HG03378 (cell line): Measurements from ENCODE around the gene BLOC1S3.
A peak's percentile ranks its signal among the peaks of the same experiment; 100 is the strongest.

Experiments used
- ATAC-seq: cut with Tn5 transposase; IDR thresholded peaks from one replicate; pipeline ENCODE4 v1.9.1; 2021; ENCODE audit warnings: mild to moderate bottlenecking, moderate library complexity; ENCODE audit not compliant: unreplicated experiment

Gene BLOC1S3, protein sequence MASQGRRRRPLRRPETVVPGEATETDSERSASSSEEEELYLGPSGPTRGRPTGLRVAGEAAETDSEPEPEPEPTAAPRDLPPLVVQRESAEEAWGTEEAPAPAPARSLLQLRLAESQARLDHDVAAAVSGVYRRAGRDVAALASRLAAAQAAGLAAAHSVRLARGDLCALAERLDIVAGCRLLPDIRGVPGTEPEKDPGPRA

DNA sequence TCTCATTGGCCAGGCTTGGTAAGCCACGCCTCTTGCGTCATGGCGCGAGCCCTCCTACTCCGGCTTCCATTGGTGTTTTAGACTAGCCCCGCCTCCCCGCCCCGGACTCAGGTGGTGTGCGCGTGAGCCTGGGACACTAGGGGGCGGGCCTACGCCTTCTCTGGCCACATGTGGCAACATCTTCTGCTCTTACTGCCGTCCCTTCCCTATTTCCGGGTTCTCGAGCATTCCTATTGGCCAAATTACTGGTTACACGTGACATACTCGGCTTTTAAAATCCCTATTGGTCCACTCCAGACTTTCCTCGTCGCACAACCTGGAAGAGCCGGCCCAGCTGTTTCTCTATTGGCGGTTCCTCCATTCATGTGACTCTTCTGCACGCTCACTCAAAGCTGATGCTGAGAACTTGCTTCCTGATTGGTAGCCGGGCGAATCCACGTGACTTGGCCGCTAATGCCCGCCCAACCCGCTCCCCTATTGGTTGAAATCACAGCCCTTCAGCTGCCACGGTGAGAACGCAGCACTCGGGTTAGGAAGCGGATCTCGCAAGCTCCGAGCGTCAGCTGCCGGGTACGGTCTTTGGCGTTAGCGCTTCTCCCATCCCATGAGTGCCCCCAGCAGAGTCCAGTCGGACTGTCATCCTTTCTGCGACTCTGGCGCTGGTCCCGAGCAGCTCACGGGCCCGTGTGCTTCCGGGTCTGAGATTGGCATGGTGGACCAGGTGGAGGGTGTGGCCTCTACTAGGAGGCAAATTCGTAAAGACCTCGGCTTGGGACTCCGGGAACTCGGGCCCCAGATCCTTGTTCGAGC lies at the start of gene BLOC1S3:
Gene BLOC1S3 (plus strand): TSS at position 523 of the 810 bp plus-strand sequence. CDS start 513 bp downstream, outside the sequence.
- ATAC-seq, result peak; percentile 83

DNA sequence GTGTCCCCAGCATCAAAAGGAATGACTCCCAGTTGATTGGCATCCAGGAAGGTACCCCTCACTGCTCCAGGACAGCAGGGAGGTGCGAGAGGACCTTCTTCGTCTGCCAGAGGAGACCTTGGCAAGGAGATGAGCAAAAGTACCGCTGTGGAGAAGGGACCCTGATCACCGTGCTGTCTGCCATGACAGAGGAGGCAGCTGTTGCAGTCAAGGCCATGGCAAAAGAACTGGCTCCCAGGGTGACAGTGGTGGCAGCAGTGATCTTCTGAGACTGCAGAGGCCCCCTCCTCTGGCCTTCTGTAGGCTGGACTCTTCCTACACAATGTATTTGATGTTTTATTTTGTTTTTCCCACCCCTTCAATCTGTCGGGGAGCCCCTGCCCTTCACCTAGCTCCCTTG lies 49.8 kb upstream of the BLOC1S3 start:
- no peak for ATAC-seq

DNA sequence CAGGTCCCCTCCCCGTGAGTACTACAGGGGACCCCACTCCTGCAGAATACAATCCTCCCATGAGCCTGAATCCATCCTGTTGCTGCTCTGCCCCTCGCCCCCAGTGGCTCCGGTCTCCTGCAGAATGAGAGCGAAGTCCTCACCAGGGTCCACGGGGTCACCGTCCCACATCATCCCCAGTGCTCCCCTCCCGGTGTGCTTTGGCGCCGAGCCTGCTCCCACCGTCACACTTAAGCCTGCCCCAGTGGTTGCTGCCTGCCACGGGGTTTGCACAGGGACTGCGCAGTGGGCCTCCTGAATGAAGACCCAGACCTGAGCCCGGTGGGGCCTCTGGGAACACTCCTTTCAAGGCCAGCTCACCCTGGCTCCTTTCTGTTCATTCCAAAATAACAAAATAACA lies 48.3 kb upstream of the BLOC1S3 start:
- no peak for ATAC-seq

DNA sequence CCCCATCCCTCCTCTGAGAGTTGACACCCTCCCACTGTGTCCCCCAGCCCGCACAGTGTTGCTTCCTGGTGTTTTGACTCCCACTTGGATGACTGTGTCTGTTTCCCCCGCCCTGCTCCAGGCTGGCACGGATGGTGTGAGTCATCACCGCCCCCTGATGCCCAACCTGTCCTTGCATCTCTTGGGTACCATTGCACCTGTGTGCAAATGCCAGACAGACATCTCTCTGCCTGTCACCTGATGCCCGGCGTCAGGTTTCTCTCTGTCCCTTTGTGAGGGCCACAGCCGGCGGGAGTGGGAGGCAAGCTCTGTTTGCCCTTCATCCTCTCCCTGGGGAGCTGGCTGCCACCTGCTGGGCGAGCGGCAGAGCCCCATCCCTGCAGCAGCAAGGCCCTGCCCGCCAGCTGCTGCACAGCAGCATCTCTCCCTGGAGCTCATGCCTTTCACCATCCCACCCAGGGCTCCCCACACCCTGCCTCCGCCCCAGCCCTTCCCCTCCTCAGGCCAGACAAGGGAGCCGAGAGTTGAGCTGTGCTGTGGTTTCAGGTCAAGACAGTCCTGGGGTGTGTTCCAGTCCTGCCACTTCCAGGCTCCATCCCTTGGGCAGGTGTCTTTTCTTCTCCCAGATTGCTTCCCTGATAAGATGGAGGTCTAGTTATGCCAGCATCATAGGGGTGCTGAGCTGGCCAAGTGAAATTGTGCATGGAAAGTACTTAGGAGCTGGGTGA lies 47.5 kb upstream of the BLOC1S3 start:
- no peak for ATAC-seq

DNA sequence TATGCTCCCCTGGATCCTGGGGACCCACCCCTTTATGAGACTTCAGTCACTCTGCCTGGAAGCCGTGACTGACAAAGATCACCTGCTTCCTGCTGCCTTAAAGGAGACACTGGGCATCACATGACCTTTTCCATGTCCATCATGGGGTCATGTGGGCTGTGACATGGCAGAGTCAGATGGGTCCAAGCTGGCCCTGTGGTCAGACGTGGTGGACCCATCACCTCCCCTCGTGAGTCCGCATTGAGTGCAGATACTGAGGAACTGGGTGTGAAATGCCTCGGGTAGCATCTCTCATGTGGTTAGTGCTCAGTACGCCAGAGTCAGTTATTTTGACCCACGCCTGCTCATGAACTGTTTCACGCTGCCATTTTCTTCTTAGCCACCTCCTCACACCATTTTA lies 44.9 kb upstream of the BLOC1S3 start:
- no peak for ATAC-seq

DNA sequence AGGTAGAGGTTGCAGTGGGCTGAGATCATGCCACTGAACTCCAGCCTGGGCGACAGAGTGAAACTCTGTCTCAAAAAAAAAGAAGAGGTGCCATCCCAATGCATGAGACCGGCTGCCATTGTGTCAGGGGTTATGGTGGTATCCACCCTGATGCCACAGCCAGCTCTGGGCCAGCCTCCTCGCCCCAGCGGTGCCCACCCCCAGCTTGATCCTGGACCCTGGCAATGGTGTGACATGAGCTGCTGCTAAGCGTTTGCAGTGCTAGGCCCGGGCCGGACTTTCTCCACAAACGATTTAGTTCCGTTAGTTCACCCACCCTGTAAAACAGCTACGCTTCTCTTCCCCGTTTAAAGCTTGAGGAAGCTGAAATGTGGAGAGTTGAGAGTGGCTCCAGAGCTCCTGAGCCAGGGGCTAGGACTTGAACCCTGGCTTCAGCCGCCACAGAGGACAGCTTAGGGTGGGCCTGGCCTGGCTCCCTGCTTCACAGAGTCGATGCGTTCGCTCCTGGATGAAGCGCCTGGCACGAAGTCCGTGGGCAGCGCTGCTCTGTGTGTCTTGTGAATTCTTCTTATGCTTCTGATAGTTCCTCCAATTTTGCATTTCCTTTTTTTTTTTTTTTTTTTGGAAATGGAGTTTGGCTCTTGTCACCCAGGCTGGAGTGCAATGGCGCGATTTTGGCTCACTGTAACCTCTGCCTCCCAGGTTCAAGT lies 43.3 kb upstream of the BLOC1S3 start:
- ATAC-seq, result no peak

DNA sequence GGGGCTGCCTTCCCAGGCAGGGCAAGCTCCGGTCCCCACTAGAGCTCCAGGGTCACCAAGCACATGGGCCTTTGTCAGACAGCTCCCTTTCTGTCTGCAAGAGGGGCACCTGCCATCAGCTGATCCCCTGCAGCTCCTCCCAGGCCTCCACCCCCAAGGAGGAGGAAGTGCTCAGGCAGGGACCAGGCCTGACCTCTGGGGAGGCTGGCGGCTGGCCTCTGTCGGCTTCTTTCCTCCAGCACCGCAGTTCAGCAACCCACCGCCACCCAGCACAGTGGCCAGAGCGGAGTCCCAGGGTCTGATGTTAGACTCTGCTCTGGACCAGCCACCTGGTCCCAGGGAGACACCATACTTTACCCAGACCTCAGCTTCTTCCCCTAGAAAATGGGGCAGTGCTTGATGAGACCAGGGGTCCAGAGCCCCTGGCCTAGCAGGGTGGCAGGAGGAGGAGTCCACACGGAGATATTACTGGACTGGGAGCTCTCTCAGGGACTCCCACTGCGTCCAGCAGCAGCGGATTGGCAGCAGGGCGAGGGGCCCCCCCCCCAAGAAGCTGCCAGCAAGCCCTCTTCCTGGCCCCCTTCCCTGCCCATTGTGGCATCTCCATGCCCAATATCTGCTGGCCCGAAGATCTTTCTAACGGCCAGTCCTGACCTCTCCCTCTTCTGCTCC lies 41.9 kb upstream of the BLOC1S3 start:
- no peak for ATAC-seq

DNA sequence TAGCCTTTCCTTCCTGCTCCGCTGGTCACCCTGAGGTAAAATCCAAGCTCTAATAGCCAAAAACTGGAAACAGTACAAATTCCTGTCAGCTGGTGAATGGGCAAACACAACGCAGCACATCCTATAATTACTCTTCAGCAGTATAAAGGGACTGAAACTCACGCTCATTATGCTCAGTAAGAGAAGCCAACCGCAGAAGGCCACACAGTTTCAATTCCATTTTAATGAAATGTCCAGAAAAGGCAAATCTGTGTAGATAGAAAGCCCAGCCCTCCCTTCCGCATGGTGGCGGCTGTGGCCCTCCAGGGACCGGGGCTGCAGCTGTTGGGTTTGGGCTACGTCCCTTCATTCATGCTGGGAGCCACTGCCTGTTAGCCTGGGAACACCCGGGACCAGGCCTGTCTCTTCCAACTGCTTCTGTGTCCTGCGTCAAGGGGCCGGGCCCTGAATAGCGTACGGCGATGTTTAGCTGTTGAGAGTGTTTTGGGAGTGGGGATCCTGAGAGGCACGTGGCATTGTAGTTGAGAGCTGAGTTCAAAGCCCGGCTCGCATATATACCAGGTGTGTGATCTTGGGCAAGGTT lies 41.3 kb upstream of the BLOC1S3 start:
- peak; percentile 71 for ATAC-seq

DNA sequence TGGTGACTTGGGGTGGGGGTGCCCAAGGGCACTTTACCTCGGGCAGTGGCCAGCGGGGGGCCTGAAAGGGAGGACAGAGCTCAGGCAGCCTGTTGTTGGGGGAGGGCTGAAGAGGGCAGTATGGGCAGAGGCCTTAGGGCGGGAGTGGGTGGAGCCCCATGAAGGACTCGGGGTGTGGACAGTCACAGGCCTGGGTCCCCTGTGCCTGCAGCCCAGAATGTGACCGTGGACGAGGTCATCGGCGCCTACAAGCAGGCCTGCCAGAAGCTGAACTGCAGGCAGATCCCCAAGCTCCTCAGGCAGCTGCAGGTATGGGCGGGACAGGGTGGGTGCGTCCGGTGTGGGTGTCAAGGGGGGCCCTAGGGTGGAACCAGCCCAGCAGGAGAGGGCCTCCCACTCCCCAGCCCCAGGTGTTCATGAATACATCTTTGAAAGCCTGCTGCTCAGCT lies 40.3 kb upstream of the BLOC1S3 start:
- ATAC-seq, result no peak

DNA sequence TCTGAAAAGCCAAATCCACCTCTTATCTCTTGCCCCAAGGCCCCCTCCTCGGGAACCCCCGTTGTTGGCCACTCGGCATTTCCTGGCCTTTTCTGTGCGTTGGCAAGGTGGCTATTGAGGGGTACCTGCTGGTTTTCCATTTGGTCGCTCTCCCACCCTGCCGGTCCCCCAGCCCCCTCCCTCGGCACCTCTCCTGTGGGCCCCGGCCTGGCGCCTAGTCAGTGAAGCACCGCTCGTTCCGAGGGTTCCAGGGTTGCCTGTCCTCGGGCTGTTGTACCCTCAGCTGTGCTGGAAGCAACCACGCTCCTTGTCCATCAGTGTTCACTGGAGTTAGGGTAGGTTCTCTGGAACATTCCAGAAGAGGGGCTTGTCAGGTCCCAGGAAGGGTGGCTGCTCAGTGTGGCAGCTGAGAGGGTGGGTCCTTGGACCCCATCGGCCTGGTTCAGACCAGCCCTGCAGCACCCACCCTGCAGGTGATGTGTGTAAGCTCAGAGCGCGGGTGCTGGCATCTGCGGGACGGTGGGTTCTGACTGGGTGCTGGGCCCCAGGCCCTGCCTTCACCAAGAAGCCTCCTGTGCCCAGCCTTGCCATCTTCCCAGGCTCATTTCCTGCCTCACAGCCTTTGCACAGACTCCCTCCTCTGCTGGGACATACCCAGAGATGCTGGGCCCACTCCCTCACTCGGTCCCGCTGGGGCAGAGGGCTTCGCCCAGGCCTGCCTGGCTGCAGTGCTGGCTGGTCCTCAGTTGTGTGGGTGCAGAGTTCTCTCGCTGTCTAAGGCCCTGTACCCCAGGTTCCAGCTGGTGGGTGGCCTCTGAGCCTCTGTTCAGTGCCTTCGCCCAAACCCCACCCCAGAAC lies 39.1 kb upstream of the BLOC1S3 start:
- ATAC-seq, result no peak

DNA sequence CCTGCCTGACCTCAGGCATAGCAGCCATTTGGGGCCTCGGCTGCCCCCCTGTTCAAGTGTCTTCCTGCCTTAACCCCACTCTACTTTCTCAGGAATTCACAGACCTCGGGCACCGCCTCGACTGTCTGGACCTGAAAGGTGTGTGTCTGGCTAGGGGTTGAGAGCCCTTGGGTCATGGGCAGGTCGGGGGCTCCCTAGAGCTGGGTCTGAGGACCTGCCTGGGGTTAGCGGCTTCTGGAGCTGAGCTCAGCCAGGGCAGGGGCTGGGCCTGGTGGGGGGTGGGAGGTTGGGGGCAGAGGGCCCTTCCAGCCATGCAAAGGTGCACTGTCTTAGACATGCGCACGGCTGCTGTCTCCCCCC lies 38.5 kb upstream of the BLOC1S3 start:
- no peak for ATAC-seq

DNA sequence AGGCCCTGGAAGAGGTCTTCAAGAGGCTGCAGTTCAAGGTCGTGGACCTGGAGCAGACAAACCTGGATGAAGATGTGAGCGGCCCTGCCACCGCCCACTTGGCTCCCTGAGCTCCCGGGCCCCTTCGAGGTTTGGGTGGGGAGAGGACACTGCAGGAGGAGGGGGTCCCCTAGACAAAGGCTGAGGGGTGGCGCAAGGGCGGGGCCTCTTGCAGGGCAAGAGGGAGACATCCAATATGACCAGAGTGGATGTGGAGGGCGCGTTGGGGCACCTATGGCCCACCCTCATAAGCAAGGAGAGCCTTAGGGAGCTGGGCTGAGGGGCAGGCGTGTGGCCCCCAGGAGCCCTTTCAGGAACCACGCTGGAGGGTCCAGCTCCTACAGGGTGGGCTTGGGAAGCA lies 38.1 kb upstream of the BLOC1S3 start:
- ATAC-seq, result no peak

DNA sequence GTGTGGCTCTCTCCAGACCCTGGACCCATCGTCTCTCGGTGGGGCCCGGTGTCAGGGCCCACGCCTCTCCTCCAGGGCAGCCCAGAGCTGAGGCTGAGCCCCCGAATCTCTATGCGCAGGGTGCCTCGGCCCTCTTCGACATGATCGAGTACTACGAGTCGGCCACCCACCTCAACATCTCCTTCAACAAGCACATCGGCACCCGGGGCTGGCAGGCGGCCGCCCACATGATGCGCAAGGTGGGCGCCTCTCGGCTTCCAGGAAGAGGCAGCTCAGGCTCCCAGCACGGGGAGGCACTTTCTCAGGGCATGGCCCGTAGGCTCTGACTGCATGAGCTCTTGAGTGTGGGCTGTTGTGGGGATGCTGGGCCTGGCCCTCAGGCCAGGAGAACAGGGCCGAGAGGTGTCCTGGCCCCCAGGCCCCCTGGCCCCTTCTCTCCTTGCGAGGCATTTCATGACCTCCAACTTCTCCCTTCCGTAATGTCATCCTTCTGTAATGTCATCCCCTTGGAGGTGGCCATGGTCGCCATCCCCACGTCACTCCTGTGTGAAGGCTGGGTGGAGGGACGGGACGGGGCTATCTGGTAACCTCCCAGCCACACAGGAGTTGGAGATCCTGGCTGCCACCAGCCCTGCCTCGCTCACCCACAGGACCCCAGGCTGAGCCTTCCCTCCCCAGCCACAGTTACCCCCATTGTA lies 37.2 kb upstream of the BLOC1S3 start:
- ATAC-seq, result no peak

DNA sequence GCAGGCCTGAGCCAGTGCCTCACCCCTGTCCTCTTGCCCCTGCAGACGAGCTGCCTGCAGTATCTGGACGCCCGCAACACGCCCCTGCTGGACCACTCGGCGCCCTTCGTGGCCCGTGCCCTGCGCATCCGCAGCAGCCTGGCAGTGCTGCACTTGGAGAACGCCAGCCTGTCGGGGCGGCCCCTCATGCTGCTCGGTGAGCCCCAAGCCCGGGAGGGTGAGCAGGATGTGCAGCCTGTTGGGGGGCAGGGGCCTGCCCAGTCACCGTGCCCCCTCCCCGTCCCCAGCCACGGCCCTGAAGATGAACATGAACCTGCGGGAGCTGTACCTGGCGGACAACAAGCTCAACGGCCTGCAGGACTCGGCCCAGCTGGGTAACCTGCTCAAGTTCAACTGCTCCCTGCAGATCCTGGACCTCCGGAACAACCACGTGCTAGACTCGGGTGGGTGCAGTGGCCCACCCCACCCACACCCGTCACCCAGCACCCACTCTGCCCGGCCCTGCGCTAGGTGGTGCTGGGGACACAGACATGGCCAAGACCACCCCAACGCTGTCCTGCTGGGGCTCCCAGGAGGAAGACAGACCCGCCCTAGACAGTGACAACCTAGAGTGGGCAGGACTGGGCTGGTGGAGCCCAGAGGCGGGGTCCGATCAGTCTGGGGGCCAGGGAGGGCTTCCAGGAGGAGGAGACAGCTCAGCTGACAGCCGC lies 36.4 kb upstream of the BLOC1S3 start:
- no peak for ATAC-seq

DNA sequence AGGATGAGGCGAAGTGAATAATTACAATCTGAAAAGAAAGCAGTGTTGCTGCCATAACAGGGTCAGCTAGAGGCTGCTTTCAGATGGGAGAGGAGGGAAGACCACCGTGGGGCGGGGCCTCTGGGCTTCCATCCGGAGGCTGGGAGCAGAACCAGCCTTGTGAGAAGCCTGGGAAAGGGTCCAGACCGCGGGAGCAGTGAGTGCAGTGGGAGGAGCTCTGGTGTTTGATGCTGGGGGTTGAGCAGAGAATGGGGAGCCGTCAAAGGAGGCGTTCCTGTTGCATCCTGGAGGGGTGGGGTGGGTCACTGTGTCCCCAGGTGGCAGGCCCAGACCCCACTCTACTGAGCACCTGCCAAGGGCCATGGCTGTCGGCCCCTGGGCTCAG lies 35.9 kb upstream of the BLOC1S3 start:
- no peak for ATAC-seq

DNA sequence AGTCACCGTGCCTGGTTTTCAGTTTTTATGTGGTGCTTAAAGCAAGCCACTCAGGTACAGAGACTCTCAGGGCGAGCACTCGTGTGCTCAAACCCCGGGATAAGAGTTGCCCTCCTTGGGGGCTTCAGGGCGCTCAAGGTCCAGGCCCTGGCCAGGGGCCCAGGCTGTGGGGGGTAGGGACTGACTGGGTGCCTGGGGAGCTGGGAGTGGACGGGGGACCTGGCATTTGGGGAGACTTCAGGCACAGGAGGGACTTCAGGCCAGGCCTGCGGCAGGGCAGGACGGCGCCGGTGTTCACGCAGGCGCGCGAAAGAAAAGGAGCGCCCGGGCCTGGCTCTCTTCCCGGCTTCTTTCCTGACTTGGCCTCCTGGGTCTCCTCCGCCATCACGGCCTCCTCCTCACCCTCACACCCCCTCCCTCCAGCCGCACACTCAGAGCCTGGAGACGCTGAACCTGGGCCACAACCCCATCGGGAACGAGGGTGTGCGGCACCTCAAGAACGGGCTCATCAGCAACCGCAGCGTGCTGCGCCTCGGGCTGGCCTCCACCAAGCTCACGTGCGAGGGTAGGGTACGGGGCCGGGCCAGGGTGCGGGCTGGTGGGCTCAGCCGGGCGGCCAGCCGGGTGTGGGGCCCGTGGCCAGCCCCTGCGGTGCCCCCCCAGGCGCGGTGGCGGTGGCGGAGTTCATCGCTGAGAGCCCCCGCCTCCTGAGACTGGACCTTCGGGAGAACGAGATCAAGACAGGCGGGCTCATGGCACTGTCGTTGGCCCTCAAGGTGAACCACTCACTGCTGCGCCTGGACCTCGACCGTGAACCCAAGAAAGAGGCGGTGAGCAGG lies 33.9 kb upstream of the BLOC1S3 start:
- no peak for ATAC-seq
